ENCODE data around the gene CSAG3.
"Not testable (repeated sequence)": the region's sequence is repeated elsewhere in the genome, so short reads cannot be mapped to it uniquely, and the experiment has no call there.

Gene CSAG3

DNA sequence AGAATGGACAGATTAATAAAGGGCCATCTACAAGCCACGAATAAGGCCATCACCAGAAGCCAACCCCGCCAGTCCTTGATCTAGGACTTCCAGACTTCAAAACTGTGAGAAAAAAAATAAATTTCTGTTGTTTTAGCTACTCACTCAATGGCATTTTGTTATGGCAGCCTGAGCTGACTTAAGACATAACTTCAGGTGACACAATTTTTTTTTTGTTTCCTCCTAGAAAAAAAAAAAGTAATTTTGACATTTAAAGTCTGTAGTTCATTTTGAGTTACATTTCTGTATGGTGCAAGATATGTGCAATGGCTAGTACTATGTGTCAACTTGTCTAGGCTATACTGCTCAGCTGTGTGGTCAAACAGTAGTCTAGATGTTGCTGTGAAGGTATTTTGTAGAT, at the start of gene CSAG3:
TSS of gene CSAG3 (plus strand) at position 301 of the 400 bp plus-strand sequence.
- H3K9me3 ChIP-seq (ENCODE audit: control insufficient read depth, low read length); DNase-seq (ENCODE audit: low read depth); H3K36me3 ChIP-seq (ENCODE audit: control insufficient read depth, insufficient read depth, low read length, severe bottlenecking); H3K27me3 ChIP-seq (replicated peaks; ENCODE audit: control insufficient read depth, insufficient read depth, low read length); H3K9ac ChIP-seq (ENCODE audit: low read length); H3K4me1 ChIP-seq (ENCODE audit: control insufficient read depth, insufficient read depth, low read length); H3K4me3 ChIP-seq (ENCODE audit: low read length): not testable (repeated sequence)

GRCh38 chrX:152713195-152713594, 45.8 kb upstream of the CSAG3 start:
- not testable (repeated sequence) for H3K9me3 ChIP-seq (ENCODE audit: control insufficient read depth, low read length); H3K27me3 ChIP-seq (replicated peaks; ENCODE audit: control insufficient read depth, insufficient read depth, low read length); H3K4me3 ChIP-seq (ENCODE audit: low read length); H3K4me1 ChIP-seq (ENCODE audit: control insufficient read depth, insufficient read depth, low read length); H3K9ac ChIP-seq (ENCODE audit: low read length); DNase-seq (ENCODE audit: low read depth); H3K36me3 ChIP-seq (ENCODE audit: control insufficient read depth, insufficient read depth, low read length, severe bottlenecking)

- H3K4me1 ChIP-seq (ENCODE audit: control insufficient read depth, insufficient read depth, low read length); H3K36me3 ChIP-seq (ENCODE audit: control insufficient read depth, insufficient read depth, low read length, severe bottlenecking); H3K4me3 ChIP-seq (ENCODE audit: low read length); DNase-seq (ENCODE audit: low read depth); H3K9ac ChIP-seq (ENCODE audit: low read length); H3K9me3 ChIP-seq (ENCODE audit: control insufficient read depth, low read length); H3K27me3 ChIP-seq (replicated peaks; ENCODE audit: control insufficient read depth, insufficient read depth, low read length): not testable (repeated sequence)
Observed at GRCh38 chrX:152713815-152714787, 44.9 kb upstream of the CSAG3 start, which contains the start of gene MAGEA2B. Gene MAGEA2B, plus strand, starts transcription at chrX:152714628. Its CDS starts 2,479 bp downstream, at chrX:152717107.

- H3K9me3 ChIP-seq (ENCODE audit: control insufficient read depth, low read length): peaks cover 11% of the 10 kb centered on the region
- H3K4me3 ChIP-seq (ENCODE audit: low read length): no peak overlapping the region
- DNase-seq (ENCODE audit: low read depth): no peak
- no peak overlapping the region for H3K9ac ChIP-seq (ENCODE audit: low read length)
- H3K27me3 ChIP-seq (replicated peaks; ENCODE audit: control insufficient read depth, insufficient read depth, low read length): no peaks in the 10 kb centered on the region
- no peaks in the 10 kb centered on the region for H3K36me3 ChIP-seq (ENCODE audit: control insufficient read depth, insufficient read depth, low read length, severe bottlenecking)
- no peaks in the 10 kb centered on the region for H3K4me1 ChIP-seq (ENCODE audit: control insufficient read depth, insufficient read depth, low read length)
Observed at GRCh38 chrX:152725409-152725808, 33.6 kb upstream of the CSAG3 start.

DNA sequence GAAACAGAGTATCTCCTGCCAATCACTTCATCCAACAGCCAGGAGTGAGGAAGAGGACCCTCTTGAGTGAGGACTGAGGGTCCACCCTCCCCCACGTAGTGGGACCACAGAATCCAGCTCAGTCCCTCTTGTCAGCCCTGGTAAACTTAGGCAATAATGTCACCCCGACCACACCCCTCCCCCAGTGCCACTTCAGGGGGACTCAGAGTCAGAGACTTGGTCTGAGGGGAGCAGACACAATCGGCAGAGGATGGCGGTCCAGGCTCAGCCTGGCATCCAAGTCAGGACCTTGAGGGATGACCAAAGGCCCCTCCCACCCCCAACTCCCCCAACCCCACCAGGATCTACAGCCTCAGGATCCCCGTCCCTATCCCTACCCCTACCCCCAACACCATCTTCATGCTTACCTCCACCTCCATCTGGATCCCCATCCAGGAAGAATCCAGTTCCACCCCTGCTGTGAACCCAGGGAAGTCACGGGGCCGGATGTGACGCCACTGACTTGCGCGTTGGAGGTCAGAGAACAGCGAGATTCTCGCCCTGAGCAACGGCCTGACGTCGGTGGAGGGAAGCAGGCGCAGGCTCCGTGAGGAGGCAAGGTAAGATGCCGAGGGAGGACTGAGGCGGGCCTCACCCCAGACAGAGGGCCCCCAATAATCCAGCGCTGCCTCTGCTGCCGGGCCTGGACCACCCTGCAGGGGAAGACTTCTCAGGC, 25.6 kb upstream of the CSAG3 start, which contains the start of the genes CSAG1 and MAGEA12:
TSS of gene CSAG1 (minus strand) at position 461 of the 715 bp plus-strand sequence. CDS start 1,261 bp downstream, outside the sequence.
TSS of gene MAGEA12 (plus strand) at position 497 of the 715 bp plus-strand sequence. CDS start 2,405 bp downstream, outside the sequence.
- Histone ChIP-seq H3K4me1 (ENCODE audit: control insufficient read depth, insufficient read depth, low read length) (no peaks in the 10 kb centered on the region), H3K9me3 (ENCODE audit: control insufficient read depth, low read length) (no peaks in the 10 kb centered on the region), H3K9ac (ENCODE audit: low read length) (no peak within 1 kb of the TSS), H3K4me3 (ENCODE audit: low read length) (no peak within 1 kb of the TSS), H3K36me3 (ENCODE audit: control insufficient read depth, insufficient read depth, low read length, severe bottlenecking) (no peaks in the 10 kb centered on the region), H3K27me3 (replicated peaks; ENCODE audit: control insufficient read depth, insufficient read depth, low read length) (no peaks in the 10 kb centered on the region)
- DNase-seq (ENCODE audit: low read depth): no peak

DNA sequence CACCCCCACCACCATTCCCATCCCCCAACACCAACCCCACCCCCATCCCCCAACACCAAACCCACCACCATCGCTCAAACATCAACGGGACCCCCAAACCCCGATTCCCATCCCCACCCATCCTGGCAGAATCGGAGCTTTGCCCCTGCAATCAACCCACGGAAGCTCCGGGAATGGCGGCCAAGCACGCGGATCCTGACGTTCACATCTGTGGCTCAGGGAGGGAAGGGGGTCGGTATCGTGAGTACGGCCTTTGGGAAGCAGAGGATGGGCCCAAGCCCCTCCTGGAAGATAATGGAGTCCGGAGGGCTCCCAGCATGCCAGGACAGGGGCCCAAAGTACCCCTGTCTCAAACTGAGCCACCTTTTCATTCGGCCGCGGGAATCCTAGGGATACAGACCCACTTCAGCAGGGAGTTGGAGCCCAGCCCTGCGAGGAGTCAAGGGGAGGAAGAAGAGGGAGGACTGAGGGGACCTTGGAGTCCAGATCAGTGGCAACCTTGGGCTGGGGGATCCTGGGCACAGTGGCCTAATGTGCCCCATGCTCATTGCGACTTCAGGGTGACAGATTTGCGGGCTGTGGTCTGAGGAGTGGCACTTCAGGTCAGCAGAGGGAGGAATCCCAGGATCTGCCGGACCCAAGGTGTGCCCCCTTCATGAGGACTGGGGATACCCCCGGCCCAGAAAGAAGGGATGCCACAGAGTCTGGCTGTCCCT, 24.7 kb upstream of the CSAG3 start:
- H3K9me3 ChIP-seq (ENCODE audit: control insufficient read depth, low read length); H3K27me3 ChIP-seq (replicated peaks; ENCODE audit: control insufficient read depth, insufficient read depth, low read length); H3K36me3 ChIP-seq (ENCODE audit: control insufficient read depth, insufficient read depth, low read length, severe bottlenecking); DNase-seq (ENCODE audit: low read depth); H3K4me1 ChIP-seq (ENCODE audit: control insufficient read depth, insufficient read depth, low read length); H3K4me3 ChIP-seq (ENCODE audit: low read length); H3K9ac ChIP-seq (ENCODE audit: low read length): not testable (repeated sequence)

- H3K9me3 ChIP-seq (ENCODE audit: control insufficient read depth, low read length): no peaks in the 10 kb centered on the region
- no peaks in the 10 kb centered on the region for H3K27me3 ChIP-seq (replicated peaks; ENCODE audit: control insufficient read depth, insufficient read depth, low read length)
- H3K9ac ChIP-seq (ENCODE audit: low read length): no peak overlapping the region
- DNase-seq (ENCODE audit: low read depth): no peak
- H3K4me3 ChIP-seq (ENCODE audit: low read length): no peak overlapping the region
- no peaks in the 10 kb centered on the region for H3K4me1 ChIP-seq (ENCODE audit: control insufficient read depth, insufficient read depth, low read length)
- no peaks in the 10 kb centered on the region for H3K36me3 ChIP-seq (ENCODE audit: control insufficient read depth, insufficient read depth, low read length, severe bottlenecking)
Observed at GRCh38 chrX:152735101-152735500, 23.9 kb upstream of the CSAG3 start.

DNA sequence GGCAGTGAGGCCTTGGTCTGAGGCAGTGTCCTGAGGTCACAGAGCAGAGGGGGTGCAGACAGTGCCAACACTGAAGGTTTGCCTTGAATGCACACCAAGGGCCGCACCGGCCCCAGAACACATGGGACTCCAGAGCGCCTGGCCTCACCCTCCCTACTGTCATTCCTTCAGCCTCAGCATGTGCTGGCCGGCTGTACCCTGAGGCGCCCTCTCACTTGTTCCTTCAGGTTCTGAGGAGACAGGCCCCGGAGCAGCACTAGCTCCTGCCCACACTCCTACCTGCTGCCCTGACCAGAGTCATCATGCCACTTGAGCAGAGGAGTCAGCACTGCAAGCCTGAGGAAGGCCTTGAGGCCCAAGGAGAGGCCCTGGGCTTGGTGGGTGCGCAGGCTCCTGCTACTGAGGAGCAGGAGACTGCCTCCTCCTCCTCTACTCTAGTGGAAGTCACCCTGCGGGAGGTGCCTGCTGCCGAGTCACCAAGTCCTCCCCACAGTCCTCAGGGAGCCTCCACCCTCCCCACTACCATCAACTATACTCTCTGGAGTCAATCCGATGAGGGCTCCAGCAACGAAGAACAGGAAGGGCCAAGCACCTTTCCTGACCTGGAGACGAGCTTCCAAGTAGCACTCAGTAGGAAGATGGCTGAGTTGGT, 23.0 kb upstream of the CSAG3 start:
- H3K36me3 ChIP-seq (ENCODE audit: control insufficient read depth, insufficient read depth, low read length, severe bottlenecking): no peaks in the 10 kb centered on the region
- DNase-seq (ENCODE audit: low read depth): no peak

GRCh38 chrX:152736528-152736927, 22.5 kb upstream of the CSAG3 start:
- H3K9ac ChIP-seq (ENCODE audit: low read length); H3K4me3 ChIP-seq (ENCODE audit: low read length); DNase-seq (ENCODE audit: low read depth); H3K27me3 ChIP-seq (replicated peaks; ENCODE audit: control insufficient read depth, insufficient read depth, low read length); H3K9me3 ChIP-seq (ENCODE audit: control insufficient read depth, low read length); H3K4me1 ChIP-seq (ENCODE audit: control insufficient read depth, insufficient read depth, low read length); H3K36me3 ChIP-seq (ENCODE audit: control insufficient read depth, insufficient read depth, low read length, severe bottlenecking): not testable (repeated sequence)

More for the DNA sequence above, 23.0 kb upstream of the CSAG3 start:
- Histone ChIP-seq H3K9ac (ENCODE audit: low read length) (no peak overlapping the region), H3K9me3 (ENCODE audit: control insufficient read depth, low read length) (no peaks in the 10 kb centered on the region), H3K4me3 (ENCODE audit: low read length) (no peak overlapping the region), H3K27me3 (replicated peaks; ENCODE audit: control insufficient read depth, insufficient read depth, low read length) (no peaks in the 10 kb centered on the region), H3K4me1 (ENCODE audit: control insufficient read depth, insufficient read depth, low read length) (no peaks in the 10 kb centered on the region)

GRCh38 chrX:152738560-152738959, 20.5 kb upstream of the CSAG3 start:
- Histone ChIP-seq H3K4me1 (ENCODE audit: control insufficient read depth, insufficient read depth, low read length) (no peaks in the 10 kb centered on the region), H3K4me3 (ENCODE audit: low read length) (no peak overlapping the region), H3K9ac (ENCODE audit: low read length) (no peak overlapping the region), H3K36me3 (ENCODE audit: control insufficient read depth, insufficient read depth, low read length, severe bottlenecking) (no peaks in the 10 kb centered on the region), H3K9me3 (ENCODE audit: control insufficient read depth, low read length) (no peaks in the 10 kb centered on the region), H3K27me3 (replicated peaks; ENCODE audit: control insufficient read depth, insufficient read depth, low read length) (peaks cover 6% of the 10 kb centered on the region)
- DNase-seq (ENCODE audit: low read depth): no peak
